Measurements from ENCODE around the gene PSMB11. TPM values are rescaled to one million over a fixed set of nuclear protein-coding genes. Genes with fewer than 3 reads are reported as not detected.

PSMB11 gene
- total RNA-seq, 1 donor from 2014 or later: not detected

DNA sequence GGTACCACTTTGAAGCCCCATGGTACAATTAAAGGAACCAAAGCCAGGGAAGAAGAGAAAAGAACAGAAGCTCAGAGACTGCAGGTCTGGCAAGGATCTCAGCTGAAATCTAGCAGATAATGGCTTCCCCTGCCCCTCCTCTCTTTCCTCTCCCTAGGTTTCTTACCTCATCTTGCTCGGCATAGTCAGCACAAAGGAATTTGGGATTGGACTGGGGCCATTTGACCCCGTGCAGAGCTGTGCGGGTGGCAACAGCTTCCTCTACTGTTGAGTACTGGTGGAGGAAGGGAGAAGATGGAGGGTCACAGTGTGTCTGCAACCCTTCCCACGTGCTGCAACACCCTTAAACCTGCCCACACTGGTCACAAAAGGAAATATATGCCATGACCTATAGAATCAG, 20.0 kb downstream of the PSMB11 start:
- no peak overlapping the region for H3K4me3 ChIP-seq
- peaks cover 66 to 82% of the 10 kb centered on the region in 2 donors for H3K36me3 ChIP-seq
- H3K9me3 ChIP-seq: no peaks in the 10 kb centered on the region
- H3K4me1 ChIP-seq: peaks cover 3 to 12% of the 10 kb centered on the region in 2 donors
- intact Hi-C loops (cut with DNase I): no loop called here
- TF ChIP-seq, protein P1, sequence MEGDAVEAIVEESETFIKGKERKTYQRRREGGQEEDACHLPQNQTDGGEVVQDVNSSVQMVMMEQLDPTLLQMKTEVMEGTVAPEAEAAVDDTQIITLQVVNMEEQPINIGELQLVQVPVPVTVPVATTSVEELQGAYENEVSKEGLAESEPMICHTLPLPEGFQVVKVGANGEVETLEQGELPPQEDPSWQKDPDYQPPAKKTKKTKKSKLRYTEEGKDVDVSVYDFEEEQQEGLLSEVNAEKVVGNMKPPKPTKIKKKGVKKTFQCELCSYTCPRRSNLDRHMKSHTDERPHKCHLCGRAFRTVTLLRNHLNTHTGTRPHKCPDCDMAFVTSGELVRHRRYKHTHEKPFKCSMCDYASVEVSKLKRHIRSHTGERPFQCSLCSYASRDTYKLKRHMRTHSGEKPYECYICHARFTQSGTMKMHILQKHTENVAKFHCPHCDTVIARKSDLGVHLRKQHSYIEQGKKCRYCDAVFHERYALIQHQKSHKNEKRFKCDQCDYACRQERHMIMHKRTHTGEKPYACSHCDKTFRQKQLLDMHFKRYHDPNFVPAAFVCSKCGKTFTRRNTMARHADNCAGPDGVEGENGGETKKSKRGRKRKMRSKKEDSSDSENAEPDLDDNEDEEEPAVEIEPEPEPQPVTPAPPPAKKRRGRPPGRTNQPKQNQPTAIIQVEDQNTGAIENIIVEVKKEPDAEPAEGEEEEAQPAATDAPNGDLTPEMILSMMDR (IDR thresholded peaks at IDR 0.05): no peak
- peak in 1 of 2 donors; percentile 84 for DNase-seq (ENCODE audit: low spot score in 2 of 2)
- H3K27me3 ChIP-seq: no peaks in the 10 kb centered on the region
- H3K27ac ChIP-seq: peak overlapping the region in 1 of 2 donors; percentile 57

DNA sequence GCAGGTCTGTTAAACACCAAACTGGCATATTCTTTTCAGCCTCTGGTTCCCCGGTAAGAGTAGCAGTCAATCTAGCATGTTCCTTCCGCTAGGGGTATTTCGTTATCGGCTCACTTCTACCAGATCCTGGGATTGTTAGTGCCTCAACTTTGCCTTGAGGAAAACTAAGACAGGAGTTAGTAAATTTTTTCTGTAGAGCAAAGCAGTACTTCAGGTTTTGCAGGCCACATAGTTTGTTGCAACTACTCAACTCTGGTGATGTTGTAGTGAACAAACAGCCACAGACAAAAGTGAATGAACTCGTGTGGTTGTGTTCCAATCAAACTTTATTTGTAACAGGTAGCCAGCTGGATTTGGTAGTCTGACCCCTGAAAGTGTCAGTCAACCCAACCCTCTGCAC, 21.6 kb downstream of the PSMB11 start:
- peaks cover 77 to 93% of the 10 kb centered on the region in 2 donors for H3K36me3 ChIP-seq
- intact Hi-C loops (cut with DNase I): no loop called here
- no peak overlapping the region for H3K27ac ChIP-seq
- no peaks in the 10 kb centered on the region for H3K9me3 ChIP-seq
- TF ChIP-seq, protein P1 (IDR thresholded peaks at IDR 0.05): no peak
- H3K4me3 ChIP-seq: no peak overlapping the region
- no peak for DNase-seq (ENCODE audit: low spot score in 2 of 2)
- H3K4me1 ChIP-seq: peaks cover 0 to 9% of the 10 kb centered on the region in 2 donors
- H3K27me3 ChIP-seq: no peaks in the 10 kb centered on the region

DNA sequence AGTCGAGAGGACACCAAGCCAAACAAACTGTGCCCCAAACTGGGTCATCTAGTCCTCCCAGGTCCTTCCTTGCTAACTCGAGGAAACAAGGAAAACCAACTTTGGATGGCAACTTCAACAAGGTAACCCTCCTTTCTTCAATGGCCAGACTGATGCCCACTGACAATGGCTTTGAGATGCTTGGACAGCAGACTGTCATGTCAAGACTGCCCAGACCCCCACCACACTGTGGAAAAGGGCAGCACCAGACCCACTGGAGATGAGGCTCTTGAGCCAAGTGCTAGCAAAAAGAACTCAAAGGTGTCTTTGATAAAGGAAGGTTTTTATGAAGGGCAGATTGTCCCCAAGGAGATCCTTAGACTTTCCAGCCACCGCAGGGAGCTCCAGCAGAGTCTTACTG, 24.4 kb downstream of the PSMB11 start:
- peaks cover 53 to 68% of the 10 kb centered on the region in 2 donors for H3K36me3 ChIP-seq
- intact Hi-C loops (cut with DNase I): no loop called here

DNA sequence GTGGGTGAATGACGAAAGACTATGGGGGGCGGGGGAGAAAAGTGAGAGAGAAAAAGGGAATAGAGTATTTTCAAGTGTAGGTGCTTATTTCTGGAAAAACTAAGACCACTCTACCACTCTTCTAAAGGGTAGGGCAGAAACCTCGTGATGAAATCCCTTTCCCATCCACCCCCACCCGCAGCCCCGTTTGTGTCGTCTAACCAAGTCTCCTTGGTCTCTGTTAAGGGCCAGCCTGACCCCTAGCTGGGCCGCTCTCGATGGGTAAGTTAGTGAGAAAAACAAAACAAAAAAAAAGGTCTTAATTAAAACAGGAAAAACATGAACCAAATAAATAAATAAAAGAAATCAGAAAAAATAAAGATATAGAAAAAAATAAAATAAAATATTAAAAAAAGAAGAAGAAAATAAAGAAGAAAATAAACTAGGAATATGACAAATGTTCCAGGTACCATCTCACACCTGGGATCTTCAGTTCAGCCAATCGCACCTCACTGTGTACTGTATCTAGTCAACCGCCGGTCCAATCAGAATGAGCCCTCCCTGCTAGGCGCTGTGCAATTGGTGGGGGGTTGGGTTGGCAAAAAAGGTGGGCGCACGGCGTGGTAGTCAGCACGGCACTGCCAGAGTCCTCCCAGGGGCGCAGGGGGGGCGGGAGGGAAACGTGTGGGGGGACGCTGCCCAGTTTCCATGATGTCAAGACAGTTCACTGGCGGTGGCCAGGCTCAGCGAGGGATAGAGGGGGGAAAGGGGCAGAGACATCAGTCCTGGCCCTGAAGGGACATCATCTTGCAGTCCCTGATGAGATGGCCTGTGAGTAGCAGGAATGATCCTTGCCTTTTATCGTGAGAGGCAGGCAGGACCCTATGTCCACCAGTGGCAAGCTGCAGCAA, 25.1 kb downstream of the PSMB11 start:
- no peak overlapping the region for H3K27ac ChIP-seq

More for the DNA sequence above, 24.4 kb downstream of the PSMB11 start:
- Histone ChIP-seq H3K27ac (no peak overlapping the region), H3K4me1 (peaks cover 0 to 14% of the 10 kb centered on the region in 2 donors), H3K9me3 (no peaks in the 10 kb centered on the region), H3K4me3 (no peak overlapping the region), H3K27me3 (no peaks in the 10 kb centered on the region)
- TF ChIP-seq, protein P1 (IDR thresholded peaks at IDR 0.05): no peak
- no peak for DNase-seq (ENCODE audit: low spot score in 2 of 2)

DNA sequence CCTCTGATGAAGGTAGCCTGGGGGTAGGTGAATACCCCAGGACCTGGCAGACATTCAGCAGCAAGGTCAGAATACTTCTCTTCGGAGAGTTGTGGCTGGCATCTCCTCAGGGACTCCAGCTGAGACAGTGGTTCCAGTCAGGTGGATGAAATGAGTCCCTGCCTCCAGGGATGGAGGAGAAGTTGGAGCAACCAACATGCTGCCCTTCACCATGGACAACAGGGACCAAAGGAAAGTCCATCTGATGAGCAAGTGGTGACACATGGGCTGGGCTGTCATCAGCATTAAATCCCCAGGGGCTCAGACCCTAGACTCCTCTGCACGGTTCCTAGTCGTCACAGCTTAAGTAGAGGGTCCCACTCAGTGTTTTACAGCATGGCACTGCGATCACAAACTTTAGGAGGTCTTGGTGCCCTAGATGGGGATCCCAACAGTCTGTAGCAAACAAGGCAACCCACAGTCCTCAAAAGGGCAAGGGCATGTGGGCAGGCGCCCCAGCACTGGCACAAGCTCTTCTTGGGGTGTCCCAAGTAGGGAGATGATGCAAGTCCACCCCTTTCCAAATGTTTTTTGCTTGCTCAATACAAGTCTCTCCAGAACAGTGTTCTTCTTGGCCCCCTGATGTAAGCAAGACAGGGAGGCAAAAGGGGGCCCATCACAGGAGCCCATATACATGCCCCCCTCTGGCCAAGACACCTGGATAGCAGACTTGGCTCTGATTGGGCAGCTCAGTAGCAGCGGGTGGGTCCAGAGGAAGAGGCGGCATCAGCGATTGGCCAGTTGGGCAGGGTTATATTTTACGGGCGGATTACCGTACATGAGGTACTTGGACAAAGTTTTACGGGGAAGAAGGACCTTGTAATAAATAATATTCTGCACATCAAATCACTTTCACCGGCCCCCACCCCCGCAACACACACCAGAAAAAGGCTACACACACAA, 26.1 kb downstream of the PSMB11 start:
- Histone ChIP-seq H3K36me3 (peaks cover 48 to 65% of the 10 kb centered on the region in 2 donors), H3K4me1 (peaks cover 7 to 17% of the 10 kb centered on the region in 2 donors), H3K9me3 (no peaks in the 10 kb centered on the region), H3K27ac (no peak overlapping the region), H3K27me3 (no peaks in the 10 kb centered on the region), H3K4me3 (no peak overlapping the region)
- intact Hi-C loops (cut with DNase I): no loop called here
- peak in 1 of 2 donors; percentile 60 for DNase-seq (ENCODE audit: low spot score in 2 of 2)
- TF ChIP-seq, protein P1 (IDR thresholded peaks at IDR 0.05): no peak

More for the DNA sequence above, 25.1 kb downstream of the PSMB11 start:
- peak in 1 of 2 donors; percentile 54 for DNase-seq (ENCODE audit: low spot score in 2 of 2)
- TF ChIP-seq, protein P1 (IDR thresholded peaks at IDR 0.05): no peak
- intact Hi-C loops (cut with DNase I): no loop called here
- no peaks in the 10 kb centered on the region for H3K9me3 ChIP-seq
- no peak overlapping the region for H3K4me3 ChIP-seq
- no peaks in the 10 kb centered on the region for H3K27me3 ChIP-seq
- peaks cover 48 to 65% of the 10 kb centered on the region in 2 donors for H3K36me3 ChIP-seq
- peaks cover 5 to 17% of the 10 kb centered on the region in 2 donors for H3K4me1 ChIP-seq
